Measurements from ENCODE around the gene MPDU1.

DNA sequence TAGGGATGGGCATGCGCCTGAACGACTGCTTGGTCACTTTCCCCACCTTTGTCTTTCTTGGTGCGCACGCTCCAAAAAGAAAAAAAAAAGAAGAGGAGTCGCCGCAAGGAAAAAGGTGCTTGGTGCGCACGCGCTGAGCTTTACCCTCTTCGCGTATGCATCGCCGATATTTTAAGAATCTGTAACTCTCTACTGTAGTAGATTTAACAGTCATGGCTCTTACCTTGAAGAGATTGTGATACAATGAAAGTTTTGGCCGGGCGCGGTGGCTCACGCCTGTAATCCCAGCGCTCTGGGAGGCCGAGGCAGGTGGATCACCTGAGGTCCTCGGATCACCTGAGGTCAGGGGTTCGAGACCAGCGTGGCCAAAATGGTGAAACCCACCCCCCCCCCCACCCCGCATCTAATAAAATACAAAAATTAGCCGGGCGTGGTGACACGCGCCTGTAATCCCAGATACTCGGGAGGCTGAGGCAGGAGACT is 31.7 kb downstream of the MPDU1 start:
- TF ChIP-seq, protein P1, sequence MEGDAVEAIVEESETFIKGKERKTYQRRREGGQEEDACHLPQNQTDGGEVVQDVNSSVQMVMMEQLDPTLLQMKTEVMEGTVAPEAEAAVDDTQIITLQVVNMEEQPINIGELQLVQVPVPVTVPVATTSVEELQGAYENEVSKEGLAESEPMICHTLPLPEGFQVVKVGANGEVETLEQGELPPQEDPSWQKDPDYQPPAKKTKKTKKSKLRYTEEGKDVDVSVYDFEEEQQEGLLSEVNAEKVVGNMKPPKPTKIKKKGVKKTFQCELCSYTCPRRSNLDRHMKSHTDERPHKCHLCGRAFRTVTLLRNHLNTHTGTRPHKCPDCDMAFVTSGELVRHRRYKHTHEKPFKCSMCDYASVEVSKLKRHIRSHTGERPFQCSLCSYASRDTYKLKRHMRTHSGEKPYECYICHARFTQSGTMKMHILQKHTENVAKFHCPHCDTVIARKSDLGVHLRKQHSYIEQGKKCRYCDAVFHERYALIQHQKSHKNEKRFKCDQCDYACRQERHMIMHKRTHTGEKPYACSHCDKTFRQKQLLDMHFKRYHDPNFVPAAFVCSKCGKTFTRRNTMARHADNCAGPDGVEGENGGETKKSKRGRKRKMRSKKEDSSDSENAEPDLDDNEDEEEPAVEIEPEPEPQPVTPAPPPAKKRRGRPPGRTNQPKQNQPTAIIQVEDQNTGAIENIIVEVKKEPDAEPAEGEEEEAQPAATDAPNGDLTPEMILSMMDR (IDR thresholded peaks at IDR 0.05), result no peak
- TF ChIP-seq POLR2A (IDR thresholded peaks at IDR 0.05), result no peak

Data from adrenal gland (tissue), 5 donors.